H1 (cell line): ENCODE measurements around the gene PAQR9. TPM values are rescaled to one million over a fixed set of nuclear protein-coding genes. Genes with fewer than 3 reads are reported as not detected.

Experiments
- BCL11A ChIP-seq, 2 experiments: IDR thresholded peaks; one replicate each; pipeline ENCODE4 v1.6.1; 2011; ENCODE audit warnings: low read depth in 2 of 2, low read length in 2 of 2, mild to moderate bottlenecking in 2 of 2
- GTF2F1 ChIP-seq: IDR thresholded peaks from 2 replicates; pipeline ENCODE4 v1.6.1; 2012; ENCODE audit warnings: low read depth, low read length, improper control_type of control experiment, borderline replicate concordance
- RAD21 ChIP-seq, 2 experiments: IDR thresholded peaks in 1 of 2; conservative IDR thresholded peaks in 1 of 2; 2 replicates each; pipeline ENCODE4 v1.6.1; 2011; ENCODE audit warnings: low read depth in 2 of 2, low read length in 2 of 2, improper control_type of control experiment in 1 of 2, inconsistent platforms in 1 of 2, mild to moderate bottlenecking in 1 of 2, moderate library complexity in 1 of 2
- SIN3A ChIP-seq, 2 experiments: IDR thresholded peaks in 1 of 2; conservative IDR thresholded peaks in 1 of 2; 2 replicates each; pipeline ENCODE4 v1.6.1; 2011 to 2012; ENCODE audit warnings: low read length in 2 of 2, improper control_type of control experiment in 1 of 2, low read depth in 1 of 2, mild to moderate bottlenecking in 1 of 2
- polyA plus RNA-seq, 7 experiments: library from polyadenylated mRNA; depleted of rRNA in 3 of 7; stranded (reverse) in 5 of 7; unstranded in 2 of 7; fragments of >200 nt in 5 of 7; fragments of 200-250 nt in 2 of 7; gene quantifications; 1 replicate in 5 of 7; 2 replicates in 1 of 7; 4 replicates in 1 of 7; pipeline versions ENCODE4 v1.2.1 to v1.2.3, GENCODE V29; 2011 to 2013; ENCODE audit warnings: missing spikeins in 2 of 7, mixed read lengths in 2 of 7
- total RNA-seq: library from RNA; stranded (reverse); fragmentation: NEBNext Ultra II Directional; extraction: Animal tissue kit (Norgen Biotek cat#: 25700); gene quantifications from 2 replicates; pipeline ENCODE4 v1.2.1, GENCODE V29; 2021

Gene PAQR9
- total and polyA plus RNA-seq, 2 of the 8 experiments (the other 6 are each of a cell fraction or from before 2014, with no cell fraction given), result 2.6 to 5.2 TPM

GRCh38 chr3:142960322-142960850, 3.1 kb downstream of the PAQR9 start (continued):
- TF ChIP-seq RAD21 (IDR thresholded peaks at IDR 0.05 in 1 of 2, conservative IDR thresholded peaks at IDR 0.05 in 1 of 2; ENCODE audit: low read depth in 2 of 2, low read length in 2 of 2) (no peak), BCL11A (IDR thresholded peaks at IDR 0.05; ENCODE audit: low read depth in 2 of 2, low read length in 2 of 2) (no peak), SIN3A (conservative IDR thresholded peaks at IDR 0.05 in 1 of 2, IDR thresholded peaks at IDR 0.05 in 1 of 2; ENCODE audit: low read depth in 1 of 2, low read length in 2 of 2) (no peak), GTF2F1 (no peak)
